GM18861 (cell line): Measurements from ENCODE around the gene HS3ST3B1.

Experiments
- ATAC-seq: cut with Tn5 transposase; IDR thresholded peaks from one replicate; pipeline ENCODE4 v1.9.1; 2021; ENCODE audit not compliant: unreplicated experiment

HS3ST3B1 gene

DNA sequence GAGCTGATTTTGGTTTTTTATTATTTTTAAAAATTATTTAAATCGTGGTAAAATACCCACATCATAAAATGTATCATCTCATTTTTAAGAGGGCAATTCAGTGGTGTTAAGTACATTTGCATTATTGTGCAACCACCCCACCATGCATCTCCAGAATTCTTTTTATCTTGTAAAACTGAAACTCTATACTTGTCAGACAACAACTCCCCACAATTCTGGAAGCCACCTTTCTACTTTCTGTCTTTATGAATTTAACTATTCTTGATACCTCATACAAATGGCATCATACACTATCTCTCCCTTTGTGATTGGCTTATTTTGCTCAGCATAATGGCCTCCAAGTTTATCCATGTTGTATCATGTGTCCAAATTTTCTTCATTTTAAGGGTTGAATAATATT is 97.9 kb downstream of the HS3ST3B1 start:
- no peak for ATAC-seq
